Ishikawa (cell line): Measurements from ENCODE around the gene SERPINE2.

Source experiments
- CEBPB ChIP-seq: IDR thresholded peaks from 2 replicates; pipeline ENCODE4 v1.6.1; 2012
- CREB1 ChIP-seq: IDR thresholded peaks from 2 replicates; pipeline ENCODE4 v1.6.1; 2012; ENCODE audit warnings: low read depth
- EGR1 ChIP-seq: IDR thresholded peaks from 2 replicates; pipeline ENCODE4 v1.6.1; 2012
- EP300 ChIP-seq: IDR thresholded peaks from 2 replicates; pipeline ENCODE4 v1.6.1; 2012; ENCODE audit warnings: borderline replicate concordance
- FOXM1 ChIP-seq: IDR thresholded peaks from 2 replicates; pipeline ENCODE4 v1.6.1; 2012; ENCODE audit warnings: low read depth, borderline replicate concordance
- NFIC ChIP-seq: IDR thresholded peaks from 2 replicates; pipeline ENCODE4 v1.6.1; 2012
- RAD21 ChIP-seq: IDR thresholded peaks from 2 replicates; pipeline ENCODE4 v1.6.1; 2012; ENCODE audit warnings: low read depth
- TAF1 ChIP-seq: IDR thresholded peaks from 2 replicates; pipeline ENCODE4 v1.6.1; 2012; ENCODE audit warnings: low read depth, mild to moderate bottlenecking
- TCF12 ChIP-seq: IDR thresholded peaks from 2 replicates; pipeline ENCODE4 v1.6.1; 2012; ENCODE audit warnings: low read depth
- TEAD4 ChIP-seq: IDR thresholded peaks from 2 replicates; pipeline ENCODE4 v1.6.1; 2012
- USF1 ChIP-seq: IDR thresholded peaks from 2 replicates; pipeline ENCODE4 v1.6.1; 2012
- YY1 ChIP-seq: IDR thresholded peaks from 2 replicates; pipeline ENCODE4 v1.6.1; 2012; ENCODE audit warnings: low read depth
- ZBTB7A ChIP-seq: IDR thresholded peaks from 2 replicates; pipeline ENCODE4 v1.6.1; 2012; ENCODE audit warnings: low read depth
- TF ChIP-seq, protein P1 (sequence below): IDR thresholded peaks from 2 replicates; pipeline ENCODE4 v1.6.1; 2012; ENCODE audit warnings: low read depth, mild to moderate bottlenecking
- TF ChIP-seq, protein P2 (sequence below): IDR thresholded peaks from 2 replicates; pipeline ENCODE4 v1.6.1; 2012

The SERPINE2 gene

GRCh38 chr2:223937535-223937934 lies 101.6 kb downstream of the SERPINE2 start:
- TF ChIP-seq FOXM1 (no peak), USF1 (no peak), YY1 (no peak), TEAD4 (no peak), CEBPB (no peak), NFIC (no peak), RAD21 (no peak), ZBTB7A (no peak), CREB1 (no peak), TAF1 (no peak), EP300 (no peak), EGR1 (no peak), TCF12 (no peak)
- TF ChIP-seq, protein P1, sequence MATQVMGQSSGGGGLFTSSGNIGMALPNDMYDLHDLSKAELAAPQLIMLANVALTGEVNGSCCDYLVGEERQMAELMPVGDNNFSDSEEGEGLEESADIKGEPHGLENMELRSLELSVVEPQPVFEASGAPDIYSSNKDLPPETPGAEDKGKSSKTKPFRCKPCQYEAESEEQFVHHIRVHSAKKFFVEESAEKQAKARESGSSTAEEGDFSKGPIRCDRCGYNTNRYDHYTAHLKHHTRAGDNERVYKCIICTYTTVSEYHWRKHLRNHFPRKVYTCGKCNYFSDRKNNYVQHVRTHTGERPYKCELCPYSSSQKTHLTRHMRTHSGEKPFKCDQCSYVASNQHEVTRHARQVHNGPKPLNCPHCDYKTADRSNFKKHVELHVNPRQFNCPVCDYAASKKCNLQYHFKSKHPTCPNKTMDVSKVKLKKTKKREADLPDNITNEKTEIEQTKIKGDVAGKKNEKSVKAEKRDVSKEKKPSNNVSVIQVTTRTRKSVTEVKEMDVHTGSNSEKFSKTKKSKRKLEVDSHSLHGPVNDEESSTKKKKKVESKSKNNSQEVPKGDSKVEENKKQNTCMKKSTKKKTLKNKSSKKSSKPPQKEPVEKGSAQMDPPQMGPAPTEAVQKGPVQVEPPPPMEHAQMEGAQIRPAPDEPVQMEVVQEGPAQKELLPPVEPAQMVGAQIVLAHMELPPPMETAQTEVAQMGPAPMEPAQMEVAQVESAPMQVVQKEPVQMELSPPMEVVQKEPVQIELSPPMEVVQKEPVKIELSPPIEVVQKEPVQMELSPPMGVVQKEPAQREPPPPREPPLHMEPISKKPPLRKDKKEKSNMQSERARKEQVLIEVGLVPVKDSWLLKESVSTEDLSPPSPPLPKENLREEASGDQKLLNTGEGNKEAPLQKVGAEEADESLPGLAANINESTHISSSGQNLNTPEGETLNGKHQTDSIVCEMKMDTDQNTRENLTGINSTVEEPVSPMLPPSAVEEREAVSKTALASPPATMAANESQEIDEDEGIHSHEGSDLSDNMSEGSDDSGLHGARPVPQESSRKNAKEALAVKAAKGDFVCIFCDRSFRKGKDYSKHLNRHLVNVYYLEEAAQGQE: no peak
- TF ChIP-seq, protein P2, sequence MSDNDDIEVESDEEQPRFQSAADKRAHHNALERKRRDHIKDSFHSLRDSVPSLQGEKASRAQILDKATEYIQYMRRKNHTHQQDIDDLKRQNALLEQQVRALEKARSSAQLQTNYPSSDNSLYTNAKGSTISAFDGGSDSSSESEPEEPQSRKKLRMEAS: no peak

GRCh38 chr2:223936862-223937326 lies 102.2 kb downstream of the SERPINE2 start:
- TF ChIP-seq TAF1 (no peak), CEBPB (no peak), RAD21 (no peak), TCF12 (no peak), FOXM1 (no peak), YY1 (no peak), ZBTB7A (no peak), EP300 (no peak), TEAD4 (no peak), CREB1 (no peak), EGR1 (no peak), NFIC (no peak), USF1 (no peak)
- TF ChIP-seq, protein P2: no peak
- TF ChIP-seq, protein P1: no peak

DNA sequence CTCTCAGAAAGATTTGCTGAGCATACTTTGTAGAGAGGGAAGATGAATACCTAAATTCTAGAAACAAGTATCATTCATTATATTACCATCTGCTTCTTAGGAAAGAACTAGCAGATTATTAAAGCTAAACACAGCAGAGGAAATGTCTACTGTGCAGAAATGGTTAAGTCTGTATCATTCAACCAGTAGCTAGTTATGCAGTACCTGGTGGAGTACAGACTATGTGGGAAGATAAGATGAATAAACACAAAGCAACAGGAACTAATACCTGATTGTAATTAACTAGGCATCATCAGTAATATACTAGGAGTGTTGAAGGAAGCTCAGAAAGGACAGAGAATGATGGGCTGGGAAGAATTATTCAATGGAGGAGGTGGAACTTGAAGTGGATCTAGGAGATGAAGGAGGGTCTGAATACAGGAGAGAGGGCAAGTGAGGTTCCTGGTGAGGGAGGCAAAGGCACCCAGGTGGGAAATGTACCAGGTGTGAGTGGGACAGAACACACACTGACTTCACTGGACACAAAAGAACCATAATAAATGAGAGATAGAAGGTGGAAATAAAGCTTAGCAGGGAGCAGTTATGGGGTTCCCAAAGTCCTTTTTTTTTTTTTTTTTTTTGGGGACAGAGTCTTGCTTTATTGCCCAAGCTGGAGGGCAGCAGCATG lies 103.5 kb downstream of the SERPINE2 start:
- no peak for TF ChIP-seq CEBPB
- TF ChIP-seq TAF1: no peak
- TF ChIP-seq NFIC: no peak
- no peak for TF ChIP-seq CREB1
- TF ChIP-seq USF1: no peak

GRCh38 chr2:223934870-223935269 lies 104.2 kb downstream of the SERPINE2 start:
- TF ChIP-seq CREB1: no peak
- no peak for TF ChIP-seq RAD21
- no peak for TF ChIP-seq EGR1
- TF ChIP-seq, protein P1: no peak
- TF ChIP-seq FOXM1: no peak
- no peak for TF ChIP-seq TAF1
- no peak for TF ChIP-seq ZBTB7A
- no peak for TF ChIP-seq EP300
- no peak for TF ChIP-seq CEBPB
- TF ChIP-seq, protein P2: no peak
- no peak for TF ChIP-seq TEAD4
- TF ChIP-seq NFIC: no peak
